Measurements from ENCODE around the gene KCNN3.

The KCNN3 gene

DNA sequence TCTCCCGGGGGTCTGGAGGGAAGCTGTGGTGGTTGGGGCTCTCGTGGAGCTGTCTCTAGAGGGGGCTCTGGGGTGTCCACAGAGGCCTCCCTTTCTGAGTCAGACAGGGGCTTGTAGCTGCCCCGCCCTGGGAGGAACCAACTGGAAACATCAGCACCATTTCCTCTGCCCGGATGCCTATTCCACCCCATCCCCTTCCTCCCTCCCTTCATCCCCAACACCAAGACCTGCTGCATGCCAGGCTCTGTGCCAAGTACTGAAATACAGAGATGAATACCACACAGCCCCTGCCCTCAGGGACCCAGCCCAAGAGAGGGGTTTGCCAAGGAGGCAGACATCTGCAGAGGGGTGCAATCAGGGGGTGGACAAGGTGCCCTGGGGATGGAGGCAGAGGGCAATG, 136.5 kb downstream of the KCNN3 start:
- H3K4me1 ChIP-seq (ENCODE audit: low read length): peaks cover 14% of the 10 kb centered on the region; the same call in 1 of the 2 replicates
- H3K4me2 ChIP-seq (ENCODE audit: low read depth, low read length): no peak overlapping the region
- H3K9me2 ChIP-seq (replicated peaks; ENCODE audit: insufficient read depth, low read length): no peaks in the 10 kb centered on the region
- H3K79me2 ChIP-seq (ENCODE audit: low read length): no peaks in the 10 kb centered on the region
- H2AFZ ChIP-seq (ENCODE audit: low read length): no peak overlapping the region
- no peak overlapping the region for H3K4me3 ChIP-seq (ENCODE audit: low read length)
- TF ChIP-seq EZH2phosphoT487 (IDR thresholded peaks at IDR 0.05; ENCODE audit: low read length) (no peak), EZH2 (optimal IDR thresholded peaks at IDR 0.05; ENCODE audit: low read depth, low read length) (no peak), CTCF (IDR thresholded peaks at IDR 0.05; ENCODE audit: low read length) (no peak)
- H3K36me3 ChIP-seq (replicated peaks; ENCODE audit: insufficient read depth, low read length): no peaks in the 10 kb centered on the region
- H3K27ac ChIP-seq (ENCODE audit: low read length): no peak overlapping the region
- no peaks in the 10 kb centered on the region for H4K20me1 ChIP-seq (ENCODE audit: insufficient read depth, low read length)
- no peak overlapping the region for H3K9ac ChIP-seq (ENCODE audit: low read length)
- DNase-seq: no peak
- no peaks in the 10 kb centered on the region for H3K9me3 ChIP-seq (replicated peaks; ENCODE audit: insufficient read depth, low read length)
- no peaks in the 10 kb centered on the region for H3F3A ChIP-seq (ENCODE audit: insufficient read depth, low read length)
- no peaks in the 10 kb centered on the region for H3K27me3 ChIP-seq (replicated peaks; ENCODE audit: insufficient read depth, low read length)

- no peaks in the 10 kb centered on the region for H4K20me1 ChIP-seq (ENCODE audit: insufficient read depth, low read length)
- H3K4me1 ChIP-seq (ENCODE audit: low read length): peaks cover 14% of the 10 kb centered on the region; the same call in 1 of the 2 replicates
- H2AFZ ChIP-seq (ENCODE audit: low read length): no peak overlapping the region
- no peak overlapping the region for H3K9ac ChIP-seq (ENCODE audit: low read length)
- no peaks in the 10 kb centered on the region for H3K79me2 ChIP-seq (ENCODE audit: low read length)
- no peaks in the 10 kb centered on the region for H3F3A ChIP-seq (ENCODE audit: insufficient read depth, low read length)
- TF ChIP-seq EZH2phosphoT487 (IDR thresholded peaks at IDR 0.05; ENCODE audit: low read length) (no peak), EZH2 (optimal IDR thresholded peaks at IDR 0.05; ENCODE audit: low read depth, low read length) (no peak), CTCF (IDR thresholded peaks at IDR 0.05; ENCODE audit: low read length) (no peak)
- no peaks in the 10 kb centered on the region for H3K36me3 ChIP-seq (replicated peaks; ENCODE audit: insufficient read depth, low read length)
- H3K27me3 ChIP-seq (replicated peaks; ENCODE audit: insufficient read depth, low read length): no peaks in the 10 kb centered on the region
- H3K4me3 ChIP-seq (ENCODE audit: low read length): no peak overlapping the region
- H3K27ac ChIP-seq (ENCODE audit: low read length): no peak overlapping the region
- H3K4me2 ChIP-seq (ENCODE audit: low read depth, low read length): no peak overlapping the region
- DNase-seq: no peak
- H3K9me2 ChIP-seq (replicated peaks; ENCODE audit: insufficient read depth, low read length): no peaks in the 10 kb centered on the region
- no peaks in the 10 kb centered on the region for H3K9me3 ChIP-seq (replicated peaks; ENCODE audit: insufficient read depth, low read length)
Measured at GRCh38 chr1:154730986-154731489, 139.0 kb downstream of the KCNN3 start.

- no peaks in the 10 kb centered on the region for H3K36me3 ChIP-seq (replicated peaks; ENCODE audit: insufficient read depth, low read length)
- H3K4me1 ChIP-seq (ENCODE audit: low read length): peaks cover 14% of the 10 kb centered on the region; the same call in 1 of the 2 replicates
- no peaks in the 10 kb centered on the region for H3F3A ChIP-seq (ENCODE audit: insufficient read depth, low read length)
- no peak overlapping the region for H3K4me3 ChIP-seq (ENCODE audit: low read length)
- H2AFZ ChIP-seq (ENCODE audit: low read length): no peak overlapping the region
- H3K4me2 ChIP-seq (ENCODE audit: low read depth, low read length): no peak overlapping the region
- DNase-seq: no peak
- TF ChIP-seq CTCF (IDR thresholded peaks at IDR 0.05; ENCODE audit: low read length) (no peak), EZH2phosphoT487 (IDR thresholded peaks at IDR 0.05; ENCODE audit: low read length) (no peak), EZH2 (optimal IDR thresholded peaks at IDR 0.05; ENCODE audit: low read depth, low read length) (no peak)
- H3K9me3 ChIP-seq (replicated peaks; ENCODE audit: insufficient read depth, low read length): no peaks in the 10 kb centered on the region
- H3K27ac ChIP-seq (ENCODE audit: low read length): no peak overlapping the region
- H3K9me2 ChIP-seq (replicated peaks; ENCODE audit: insufficient read depth, low read length): no peaks in the 10 kb centered on the region
- no peaks in the 10 kb centered on the region for H3K79me2 ChIP-seq (ENCODE audit: low read length)
- H3K9ac ChIP-seq (ENCODE audit: low read length): no peak overlapping the region
- H4K20me1 ChIP-seq (ENCODE audit: insufficient read depth, low read length): no peaks in the 10 kb centered on the region
- no peaks in the 10 kb centered on the region for H3K27me3 ChIP-seq (replicated peaks; ENCODE audit: insufficient read depth, low read length)
Measured at GRCh38 chr1:154730259-154730658, 139.8 kb downstream of the KCNN3 start.
